Measurements from ENCODE around the gene MMADHC.

GRCh38 chr2:149612122-149612521 is 24.5 kb upstream of the MMADHC start:
- no peak for TF ChIP-seq CTCF (IDR thresholded peaks at IDR 0.05; ENCODE audit: low read depth, low read length, missing input control)
- no peak for TF ChIP-seq MAX (IDR thresholded peaks at IDR 0.05)
- no peak for TF ChIP-seq RAD21 (IDR thresholded peaks at IDR 0.05)
- TF ChIP-seq TAF1 (conservative IDR thresholded peaks at IDR 0.05), result no peak
- TF ChIP-seq HNF4A (conservative IDR thresholded peaks at IDR 0.05), result no peak
- TF ChIP-seq, protein P1, sequence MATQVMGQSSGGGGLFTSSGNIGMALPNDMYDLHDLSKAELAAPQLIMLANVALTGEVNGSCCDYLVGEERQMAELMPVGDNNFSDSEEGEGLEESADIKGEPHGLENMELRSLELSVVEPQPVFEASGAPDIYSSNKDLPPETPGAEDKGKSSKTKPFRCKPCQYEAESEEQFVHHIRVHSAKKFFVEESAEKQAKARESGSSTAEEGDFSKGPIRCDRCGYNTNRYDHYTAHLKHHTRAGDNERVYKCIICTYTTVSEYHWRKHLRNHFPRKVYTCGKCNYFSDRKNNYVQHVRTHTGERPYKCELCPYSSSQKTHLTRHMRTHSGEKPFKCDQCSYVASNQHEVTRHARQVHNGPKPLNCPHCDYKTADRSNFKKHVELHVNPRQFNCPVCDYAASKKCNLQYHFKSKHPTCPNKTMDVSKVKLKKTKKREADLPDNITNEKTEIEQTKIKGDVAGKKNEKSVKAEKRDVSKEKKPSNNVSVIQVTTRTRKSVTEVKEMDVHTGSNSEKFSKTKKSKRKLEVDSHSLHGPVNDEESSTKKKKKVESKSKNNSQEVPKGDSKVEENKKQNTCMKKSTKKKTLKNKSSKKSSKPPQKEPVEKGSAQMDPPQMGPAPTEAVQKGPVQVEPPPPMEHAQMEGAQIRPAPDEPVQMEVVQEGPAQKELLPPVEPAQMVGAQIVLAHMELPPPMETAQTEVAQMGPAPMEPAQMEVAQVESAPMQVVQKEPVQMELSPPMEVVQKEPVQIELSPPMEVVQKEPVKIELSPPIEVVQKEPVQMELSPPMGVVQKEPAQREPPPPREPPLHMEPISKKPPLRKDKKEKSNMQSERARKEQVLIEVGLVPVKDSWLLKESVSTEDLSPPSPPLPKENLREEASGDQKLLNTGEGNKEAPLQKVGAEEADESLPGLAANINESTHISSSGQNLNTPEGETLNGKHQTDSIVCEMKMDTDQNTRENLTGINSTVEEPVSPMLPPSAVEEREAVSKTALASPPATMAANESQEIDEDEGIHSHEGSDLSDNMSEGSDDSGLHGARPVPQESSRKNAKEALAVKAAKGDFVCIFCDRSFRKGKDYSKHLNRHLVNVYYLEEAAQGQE (IDR thresholded peaks at IDR 0.05), result no peak
- no peak for TF ChIP-seq NR2F2 (IDR thresholded peaks at IDR 0.05)
- no peak for TF ChIP-seq ZBTB33 (IDR thresholded peaks at IDR 0.05)
- TF ChIP-seq YY1 (IDR thresholded peaks at IDR 0.05), result no peak
- no peak for TF ChIP-seq FOXA2 (IDR thresholded peaks at IDR 0.05)
- no peak for TF ChIP-seq GABPA (IDR thresholded peaks at IDR 0.05 in 1 of 2, conservative IDR thresholded peaks at IDR 0.05 in 1 of 2)
- no peak for TF ChIP-seq RXRA (IDR thresholded peaks at IDR 0.05)
- TF ChIP-seq SP1 (IDR thresholded peaks at IDR 0.05), result no peak

Measured in liver (tissue), 3 donors.